ENCODE results near the gene VPS13D.

VPS13D gene

GRCh38 chr1:12229835-12230548 lies at the start of gene VPS13D:
Gene VPS13D (plus strand): TSS chr1:12230030. CDS start chr1:12234267, 4,237 bp downstream.
- no peak for DNase-seq (ENCODE audit: low read depth)

GRCh38 chr1:12180315-12180714 lies 49.5 kb upstream of the VPS13D start:
- DNase-seq (ENCODE audit: low read depth), result no peak

- no peak for DNase-seq (ENCODE audit: low read depth)
Observed at GRCh38 chr1:12180903-12181302, 48.9 kb upstream of the VPS13D start.

- DNase-seq (ENCODE audit: low read depth), result no peak
Observed at GRCh38 chr1:12181568-12181967, 48.3 kb upstream of the VPS13D start.

GRCh38 chr1:12182410-12182984 lies 47.3 kb upstream of the VPS13D start:
- no peak for DNase-seq (ENCODE audit: low read depth)

- DNase-seq (ENCODE audit: low read depth), result no peak
Observed at GRCh38 chr1:12183095-12183794, 46.6 kb upstream of the VPS13D start.

GRCh38 chr1:12184008-12184681 lies 45.7 kb upstream of the VPS13D start:
- DNase-seq (ENCODE audit: low read depth), result no peak

GRCh38 chr1:12185036-12185917 lies 44.6 kb upstream of the VPS13D start:
- DNase-seq (ENCODE audit: low read depth), result no peak

GRCh38 chr1:12185918-12186678 lies 43.7 kb upstream of the VPS13D start:
- no peak for DNase-seq (ENCODE audit: low read depth)

GRCh38 chr1:12186679-12186985 lies 43.2 kb upstream of the VPS13D start:
- DNase-seq (ENCODE audit: low read depth), result no peak

GRCh38 chr1:12188115-12188514 lies 41.7 kb upstream of the VPS13D start:
- no peak for DNase-seq (ENCODE audit: low read depth)

- no peak for DNase-seq (ENCODE audit: low read depth)
Observed at GRCh38 chr1:12188657-12189327, 41.0 kb upstream of the VPS13D start.

- no peak for DNase-seq (ENCODE audit: low read depth)
Observed at GRCh38 chr1:12189328-12189682, 40.5 kb upstream of the VPS13D start.

- no peak for DNase-seq (ENCODE audit: low read depth)
Observed at GRCh38 chr1:12191242-12192032, 38.4 kb upstream of the VPS13D start.

GRCh38 chr1:12194666-12195216 lies 35.1 kb upstream of the VPS13D start:
- no peak for DNase-seq (ENCODE audit: low read depth)

GRCh38 chr1:12195416-12195815 lies 34.4 kb upstream of the VPS13D start:
- no peak for DNase-seq (ENCODE audit: low read depth)

- no peak for DNase-seq (ENCODE audit: low read depth)
Observed at GRCh38 chr1:12196641-12197482, 33.0 kb upstream of the VPS13D start.

- no peak for DNase-seq (ENCODE audit: low read depth)
Observed at GRCh38 chr1:12197483-12197880, 32.3 kb upstream of the VPS13D start.

- no peak for DNase-seq (ENCODE audit: low read depth)
Observed at GRCh38 chr1:12200208-12200607, 29.6 kb upstream of the VPS13D start.

All from HS-5 (cell line).